22Rv1 (cell line): ENCODE measurements around the gene OR11H6.
"Not testable (repeated sequence)": the region's sequence is repeated elsewhere in the genome, so short reads cannot be mapped to it uniquely, and the experiment has no call there.

ENCODE experiments used
- ZFX ChIP-seq: fragments of 450-650 bp; IDR thresholded peaks from 2 replicates; pipeline ENCODE4 v1.6.1; 2017; ENCODE audit warnings: antibody characterized with exemption, borderline replicate concordance
- TF ChIP-seq, protein P1 (sequence below): fragments of 450-650 bp; IDR thresholded peaks from 2 replicates; pipeline ENCODE4 v1.5.1; 2017; ENCODE audit warnings: mild to moderate bottlenecking

GRCh38 chr14:20174205-20174604 is 49.3 kb upstream of the OR11H6 start:
- TF ChIP-seq, protein P1, sequence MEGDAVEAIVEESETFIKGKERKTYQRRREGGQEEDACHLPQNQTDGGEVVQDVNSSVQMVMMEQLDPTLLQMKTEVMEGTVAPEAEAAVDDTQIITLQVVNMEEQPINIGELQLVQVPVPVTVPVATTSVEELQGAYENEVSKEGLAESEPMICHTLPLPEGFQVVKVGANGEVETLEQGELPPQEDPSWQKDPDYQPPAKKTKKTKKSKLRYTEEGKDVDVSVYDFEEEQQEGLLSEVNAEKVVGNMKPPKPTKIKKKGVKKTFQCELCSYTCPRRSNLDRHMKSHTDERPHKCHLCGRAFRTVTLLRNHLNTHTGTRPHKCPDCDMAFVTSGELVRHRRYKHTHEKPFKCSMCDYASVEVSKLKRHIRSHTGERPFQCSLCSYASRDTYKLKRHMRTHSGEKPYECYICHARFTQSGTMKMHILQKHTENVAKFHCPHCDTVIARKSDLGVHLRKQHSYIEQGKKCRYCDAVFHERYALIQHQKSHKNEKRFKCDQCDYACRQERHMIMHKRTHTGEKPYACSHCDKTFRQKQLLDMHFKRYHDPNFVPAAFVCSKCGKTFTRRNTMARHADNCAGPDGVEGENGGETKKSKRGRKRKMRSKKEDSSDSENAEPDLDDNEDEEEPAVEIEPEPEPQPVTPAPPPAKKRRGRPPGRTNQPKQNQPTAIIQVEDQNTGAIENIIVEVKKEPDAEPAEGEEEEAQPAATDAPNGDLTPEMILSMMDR = not testable (repeated sequence)
- TF ChIP-seq ZFX = not testable (repeated sequence)
